Activated CD8-positive, alpha-beta T cell treated with anti-CD3 and anti-CD28 coated beads for 36 hours (primary cell): ENCODE measurements around the gene RAB24. TPM values are rescaled to one million over a fixed set of nuclear protein-coding genes. Genes with fewer than 3 reads are reported as not detected.
A peak's percentile ranks its signal among the peaks of the same experiment; 100 is the strongest.

Source experiments
- ATAC-seq: fragments of 200-7000 bp; cut with Tn5 transposase; one replicate; pipeline ENCODE4 v1.10.0; 2021; ENCODE audit warnings: mild to moderate bottlenecking, moderate library complexity
- CTCF ChIA-PET: fragments of 350-600 bp; sonication (Branson Sonifier 250); formaldehyde crosslinking; loops from one replicate; lab custom pipeline; 2021; ENCODE audit warnings: antibody characterized with exemption; lab: Charles Lee
- POLR2A ChIA-PET: fragments of 350-600 bp; sonication (Branson Sonifier 250); formaldehyde crosslinking; loops from one replicate; lab custom pipeline; 2021; ENCODE audit warnings: antibody characterized with exemption; lab: Charles Lee
- DNase-seq: peaks from one replicate; pipeline ENCODE4 v3.0.0-alpha.2; 2020
- H3K27ac Mint-ChIP-seq: one replicate; pipeline ENCODE4 v1.8.0; 2021; ENCODE audit warnings: mild to moderate bottlenecking, mixed read lengths
- H3K27me3 Mint-ChIP-seq: one replicate; pipeline ENCODE4 v1.8.0; 2021; ENCODE audit warnings: mixed read lengths
- H3K36me3 Mint-ChIP-seq: one replicate; pipeline ENCODE4 v1.8.0; 2021; ENCODE audit warnings: low read depth, mixed read lengths
- H3K4me1 Mint-ChIP-seq: one replicate; pipeline ENCODE4 v1.8.0; 2021; ENCODE audit warnings: low read depth, mixed read lengths
- H3K4me3 Mint-ChIP-seq: one replicate; pipeline ENCODE4 v1.8.0; 2021; ENCODE audit warnings: mild to moderate bottlenecking, moderate library complexity, mixed read lengths
- H3K9me3 Mint-ChIP-seq: one replicate; pipeline ENCODE4 v1.8.0; 2021; ENCODE audit warnings: mixed read lengths
- CTCF ChIP-seq: fragments of 200-600 bp; IDR thresholded peaks from one replicate; pipeline ENCODE4 v1.8.0; 2022; ENCODE audit warnings: antibody characterized with exemption, mild to moderate bottlenecking
- intact Hi-C: fragments of 100-400 bp; cut with micrococcal nuclease; formaldehyde crosslinking; loops from one replicate; pipeline ENCODE4 v1.10.0; 2022
- total RNA-seq, 2 experiments: library from RNA; stranded (reverse); gene quantifications; one replicate each; pipeline ENCODE4 v1.2.3, GENCODE V29; 2021

RAB24 gene
- total RNA-seq, 2 experiments from 2014 or later = 26.6 TPM

GRCh38 chr5:177300951-177301350, 2.6 kb downstream of the RAB24 start:
- H3K9me3 Mint-ChIP-seq = no peaks in the 10 kb centered on the region
- TF ChIP-seq CTCF = no peak
- peaks cover 44% of the 10 kb centered on the region for H3K36me3 Mint-ChIP-seq
- no peak overlapping the region for H3K4me3 Mint-ChIP-seq
- H3K27me3 Mint-ChIP-seq = no peaks in the 10 kb centered on the region
- ChIA-PET POLR2A (interaction anchor here (0.6 to 1.1 kb wide), 2 partner anchors 153 to 885 kb away, joined by 3 to 4 read pairs; partner anchors contain the start of gene CLTB), CTCF (interaction anchor here (0.9 to 7.0 kb wide), 6 partner anchors 9 to 201 kb away, joined by 3 to 43 read pairs (median 6); no protein-coding TSS in a partner anchor)
- no peak for ATAC-seq
- intact Hi-C loops = loop anchor here (5.0 kb wide), 1 partner anchor 189 kb away; no protein-coding TSS in a partner anchor
- peaks cover 63% of the 10 kb centered on the region for H3K4me1 Mint-ChIP-seq
- H3K27ac Mint-ChIP-seq = peak overlapping the region; percentile 64
- no peak for DNase-seq

GRCh38 chr5:177300236-177300880, 3.2 kb downstream of the RAB24 start:
- ChIA-PET POLR2A (no interaction called here), CTCF (interaction anchor here (1.2 to 7.0 kb wide), 5 partner anchors 9 to 201 kb away, joined by 3 to 43 read pairs (median 16); no protein-coding TSS in a partner anchor)
- Mint-ChIP-seq H3K4me3 (no peak overlapping the region), H3K27me3 (no peaks in the 10 kb centered on the region), H3K36me3 (peaks cover 44% of the 10 kb centered on the region), H3K4me1 (peaks cover 63% of the 10 kb centered on the region), H3K27ac (peak overlapping the region; percentile 64), H3K9me3 (no peaks in the 10 kb centered on the region)
- no peak for TF ChIP-seq CTCF
- DNase-seq = peak; percentile 68
- ATAC-seq = peak; percentile 49
- intact Hi-C loops = loop anchor here (5.0 kb wide), 1 partner anchor 188 kb away; no protein-coding TSS in a partner anchor

- DNase-seq (no peak), ATAC-seq (no peak)
- Mint-ChIP-seq H3K4me3 (no peak overlapping the region), H3K27me3 (no peaks in the 10 kb centered on the region), H3K27ac (peak overlapping the region; percentile 77), H3K9me3 (no peaks in the 10 kb centered on the region), H3K4me1 (peaks cover 61% of the 10 kb centered on the region), H3K36me3 (peaks cover 43% of the 10 kb centered on the region)
- ChIA-PET POLR2A (no interaction called here), CTCF (interaction anchor here (0.7 to 7.0 kb wide), 4 partner anchors 10 to 202 kb away, joined by 3 to 43 read pairs (median 20); no protein-coding TSS in a partner anchor)
- TF ChIP-seq CTCF = no peak
- intact Hi-C loops = loop anchor here (5.0 kb wide), 1 partner anchor 187 kb away; no protein-coding TSS in a partner anchor
Measured at GRCh38 chr5:177299697-177300096, 3.8 kb downstream of the RAB24 start.

GRCh38 chr5:177297922-177298321, 5.6 kb downstream of the RAB24 start:
- Mint-ChIP-seq H3K36me3 (peaks cover 43% of the 10 kb centered on the region), H3K9me3 (no peaks in the 10 kb centered on the region), H3K27ac (no peak overlapping the region), H3K4me3 (no peak overlapping the region), H3K4me1 (peaks cover 61% of the 10 kb centered on the region), H3K27me3 (no peaks in the 10 kb centered on the region)
- no peak for TF ChIP-seq CTCF
- intact Hi-C loops = no loop called here
- ATAC-seq (no peak), DNase-seq (no peak)
- ChIA-PET POLR2A (interaction anchor here (1.2 kb wide), 1 partner anchor 16 kb away, joined by 3 read pairs; no protein-coding TSS in a partner anchor), CTCF (interaction anchor here (0.9 to 7.0 kb wide), 5 partner anchors 11 to 185 kb away, joined by 3 to 43 read pairs (median 5); no protein-coding TSS in a partner anchor)

GRCh38 chr5:177296581-177296980, 6.9 kb downstream of the RAB24 start:
- Mint-ChIP-seq H3K36me3 (peaks cover 51% of the 10 kb centered on the region), H3K9me3 (no peaks in the 10 kb centered on the region), H3K27ac (peak overlapping the region; percentile 74), H3K4me1 (peaks cover 51% of the 10 kb centered on the region), H3K27me3 (no peaks in the 10 kb centered on the region), H3K4me3 (no peak overlapping the region)
- ATAC-seq (no peak), DNase-seq (no peak)
- CTCF ChIA-PET = interaction anchor here (1.0 to 7.0 kb wide), 3 partner anchors 13 to 184 kb away, joined by 3 to 43 read pairs (median 36); no protein-coding TSS in a partner anchor
- intact Hi-C loops = no loop called here
- POLR2A ChIA-PET = no interaction called here
- no peak for TF ChIP-seq CTCF
